GM12801 (cell line): Measurements from ENCODE around the gene SEPHS1.

Experiments used
- TF ChIP-seq, protein P1 (sequence below): IDR thresholded peaks from one replicate; pipeline ENCODE4 v1.5.1; 2011; ENCODE audit warnings: control low read depth; ENCODE audit not compliant: insufficient read length; ENCODE audit errors: extremely low read depth

The SEPHS1 gene

DNA sequence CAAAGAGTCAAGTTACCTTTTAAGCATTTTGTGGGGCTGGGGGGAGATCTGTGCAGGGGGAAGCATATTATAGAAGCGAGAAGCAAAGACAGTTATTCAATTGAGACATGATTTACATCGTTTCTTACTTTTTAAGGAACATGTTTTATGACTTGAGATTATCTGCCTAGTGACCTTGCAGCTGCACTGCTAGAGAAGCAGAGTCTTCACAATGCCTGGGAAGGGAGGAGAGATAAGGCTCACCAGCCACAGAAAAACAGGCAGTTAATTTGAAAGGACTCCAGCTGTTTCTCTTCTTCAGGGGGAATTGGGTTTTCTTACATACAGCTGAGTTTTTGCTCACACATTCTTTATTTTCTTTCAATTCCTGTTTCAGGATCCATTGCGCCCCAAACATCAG is 79.3 kb downstream of the SEPHS1 start:
- TF ChIP-seq, protein P1, sequence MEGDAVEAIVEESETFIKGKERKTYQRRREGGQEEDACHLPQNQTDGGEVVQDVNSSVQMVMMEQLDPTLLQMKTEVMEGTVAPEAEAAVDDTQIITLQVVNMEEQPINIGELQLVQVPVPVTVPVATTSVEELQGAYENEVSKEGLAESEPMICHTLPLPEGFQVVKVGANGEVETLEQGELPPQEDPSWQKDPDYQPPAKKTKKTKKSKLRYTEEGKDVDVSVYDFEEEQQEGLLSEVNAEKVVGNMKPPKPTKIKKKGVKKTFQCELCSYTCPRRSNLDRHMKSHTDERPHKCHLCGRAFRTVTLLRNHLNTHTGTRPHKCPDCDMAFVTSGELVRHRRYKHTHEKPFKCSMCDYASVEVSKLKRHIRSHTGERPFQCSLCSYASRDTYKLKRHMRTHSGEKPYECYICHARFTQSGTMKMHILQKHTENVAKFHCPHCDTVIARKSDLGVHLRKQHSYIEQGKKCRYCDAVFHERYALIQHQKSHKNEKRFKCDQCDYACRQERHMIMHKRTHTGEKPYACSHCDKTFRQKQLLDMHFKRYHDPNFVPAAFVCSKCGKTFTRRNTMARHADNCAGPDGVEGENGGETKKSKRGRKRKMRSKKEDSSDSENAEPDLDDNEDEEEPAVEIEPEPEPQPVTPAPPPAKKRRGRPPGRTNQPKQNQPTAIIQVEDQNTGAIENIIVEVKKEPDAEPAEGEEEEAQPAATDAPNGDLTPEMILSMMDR, result no peak

DNA sequence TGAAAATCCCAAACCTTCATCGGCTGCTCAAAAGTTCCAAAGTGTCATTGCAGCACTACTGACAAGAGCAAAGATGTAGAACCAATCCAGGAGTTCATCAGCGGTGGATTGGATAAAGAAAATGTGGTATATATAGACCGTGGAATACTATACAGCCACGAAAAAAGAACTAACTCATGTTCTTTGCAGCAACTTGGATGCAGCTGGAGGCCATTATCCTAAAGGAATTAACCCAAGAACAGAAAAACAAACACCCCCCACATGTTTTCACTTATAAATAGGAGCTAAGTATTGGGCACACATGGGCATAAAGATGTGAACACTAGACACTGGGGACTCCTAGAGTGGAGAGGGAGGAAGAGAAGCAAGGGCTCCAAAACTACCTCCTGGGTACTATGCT is 79.8 kb downstream of the SEPHS1 start:
- TF ChIP-seq, protein P1, result no peak
